NCI-H226 (cell line): ENCODE results near the gene LRRC10.

ENCODE experiments used
- DNase-seq: peaks from one replicate; pipeline ENCODE4 v3.0.0-alpha.2; 2015

Gene LRRC10

DNA sequence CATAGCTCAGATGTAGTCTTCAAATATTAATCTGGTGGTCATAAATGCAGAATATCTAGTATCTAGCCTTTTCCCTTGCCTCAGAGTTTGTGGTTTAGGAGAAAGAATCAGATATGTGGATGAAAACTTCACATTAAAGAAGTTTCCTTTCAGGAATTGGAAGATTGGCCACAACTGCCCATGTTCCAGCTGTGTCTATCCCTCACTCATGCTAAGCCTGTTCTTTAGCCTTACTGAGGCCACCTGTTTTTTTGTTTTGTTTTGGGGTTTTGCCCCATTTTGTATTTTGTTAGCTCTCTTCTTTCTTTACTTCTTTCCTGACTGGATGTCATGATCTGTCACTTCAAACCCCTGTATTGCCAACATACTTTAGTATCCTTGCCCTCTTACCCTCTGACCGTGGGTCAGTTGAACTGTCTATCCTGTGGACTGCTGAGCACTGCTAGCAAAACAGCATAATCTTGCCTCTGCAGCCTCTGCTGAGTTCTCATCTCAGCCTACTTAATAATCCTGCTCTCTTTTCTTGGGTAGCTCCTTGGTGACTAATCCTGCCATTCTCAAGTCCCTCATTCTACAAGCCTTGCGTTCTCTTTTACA is 47.4 kb downstream of the LRRC10 start:
- no peak for DNase-seq
